DND-41 (cell line): ENCODE data around the gene KRTAP10-5.

ENCODE experiments used
- ATAC-seq: fragments of 200-7000 bp; cut with Tn5 transposase; 3 replicates; pipeline ENCODE4 v1.9.1; 2021; ENCODE audit warnings: low read depth; ENCODE audit not compliant: insufficient read depth
- DNase-seq: peaks from one replicate; pipeline ENCODE4 v3.0.0-alpha.2; 2020
- H2AFZ ChIP-seq: 2 replicates; pipeline ENCODE4 v1.6.0; 2012; ENCODE audit warnings: low read depth, low read length
- H3K27ac ChIP-seq: 2 replicates; pipeline ENCODE4 v1.5.1; 2012; ENCODE audit warnings: low read length, inconsistent platforms
- H3K27me3 ChIP-seq: fragments of 200-600 bp; sonication (generic); 2 replicates; pipeline ENCODE4 v1.6.0; 2012; ENCODE audit warnings: low read length, mild to moderate bottlenecking, inconsistent platforms; ENCODE audit not compliant: insufficient read depth, poor library complexity
- H3K36me3 ChIP-seq: 2 replicates; pipeline ENCODE4 v1.5.1; 2012; ENCODE audit warnings: low read length, inconsistent platforms; ENCODE audit not compliant: insufficient read depth
- H3K4me1 ChIP-seq: 2 replicates; pipeline ENCODE4 v1.5.1; 2012; ENCODE audit warnings: mild to moderate bottlenecking, low read length; ENCODE audit not compliant: insufficient read depth
- H3K4me2 ChIP-seq: 2 replicates; pipeline ENCODE4 v1.6.0; 2012; ENCODE audit warnings: mild to moderate bottlenecking, moderate library complexity, low read length, inconsistent platforms; ENCODE audit not compliant: insufficient read depth
- H3K4me3 ChIP-seq, 2 experiments: fragments of 200-600 bp in 1 of 2; shearing (Covaris generic) in 1 of 2; 2 replicates each; pipeline ENCODE4 v1.5.1; 2012 to 2016; ENCODE audit warnings: inconsistent platforms in 2 of 2, low read length in 2 of 2, mild to moderate bottlenecking in 2 of 2, low read depth in 1 of 2, moderate library complexity in 1 of 2
- H3K79me2 ChIP-seq: 2 replicates; pipeline ENCODE4 v1.6.0; 2012; ENCODE audit warnings: low read length, inconsistent platforms; ENCODE audit not compliant: insufficient read depth
- H3K9ac ChIP-seq: 2 replicates; pipeline ENCODE4 v1.6.0; 2012; ENCODE audit warnings: low read depth, mild to moderate bottlenecking, inconsistent platforms, low read length, moderate library complexity
- H3K9me3 ChIP-seq: 2 replicates; pipeline ENCODE4 v1.5.1; 2012; ENCODE audit warnings: low read length, moderate library complexity, mild to moderate bottlenecking, inconsistent platforms; ENCODE audit not compliant: insufficient read depth, severe bottlenecking
- H4K20me1 ChIP-seq: 2 replicates; pipeline ENCODE4 v1.6.0; 2012; ENCODE audit warnings: low read length; ENCODE audit not compliant: insufficient read depth
- CTCF ChIP-seq: IDR thresholded peaks from 2 replicates; pipeline ENCODE4 v1.5.1; 2012; ENCODE audit warnings: borderline replicate concordance, low read length, moderate library complexity, mild to moderate bottlenecking; ENCODE audit not compliant: poor library complexity, severe bottlenecking; ENCODE audit errors: extremely low read depth
- EZH2 ChIP-seq: IDR thresholded peaks from 3 replicates; pipeline ENCODE4 v1.6.1; 2012; ENCODE audit warnings: borderline replicate concordance, low read depth, mild to moderate bottlenecking, moderate library complexity, low read length, inconsistent platforms; ENCODE audit not compliant: severe bottlenecking

KRTAP10-5 gene

GRCh38 chr21:44626673-44627143 lies 46.3 kb upstream of the KRTAP10-5 start, which contains the start of gene KRTAP10-9:
Gene KRTAP10-9, plus strand, starts transcription at chr21:44627093. Its CDS starts 79 bp downstream, at chr21:44627172.
- Histone ChIP-seq H2AFZ (no peak within 1 kb of the TSS), H3K27ac (no peak within 1 kb of the TSS), H3K4me1 (no peaks in the 10 kb centered on the region), H3K9ac (no peak within 1 kb of the TSS), H3K4me3 (no peak within 1 kb of the TSS), H4K20me1 (no peaks in the 10 kb centered on the region), H3K9me3 (peaks cover 15% of the 10 kb centered on the region), H3K79me2 (no peaks in the 10 kb centered on the region), H3K27me3 (no peaks in the 10 kb centered on the region), H3K4me2 (no peak within 1 kb of the TSS), H3K36me3 (no peaks in the 10 kb centered on the region)
- DNase-seq (no peak), ATAC-seq (no peak)
- no peak for TF ChIP-seq EZH2
- no peak for TF ChIP-seq CTCF

GRCh38 chr21:44626262-44626661 lies 45.9 kb upstream of the KRTAP10-5 start:
- no peaks in the 10 kb centered on the region for H4K20me1 ChIP-seq
- DNase-seq (peak; percentile 10), ATAC-seq (peak; percentile 39; the same call in 1 of the 3 replicates)
- H3K9me3 ChIP-seq, result peaks cover 15% of the 10 kb centered on the region
- no peak overlapping the region for H3K9ac ChIP-seq
- no peaks in the 10 kb centered on the region for H3K36me3 ChIP-seq
- H3K4me1 ChIP-seq, result no peaks in the 10 kb centered on the region
- H2AFZ ChIP-seq, result no peak overlapping the region
- TF ChIP-seq CTCF, result no peak
- no peak for TF ChIP-seq EZH2
- H3K27me3 ChIP-seq, result no peaks in the 10 kb centered on the region
- H3K4me3 ChIP-seq, result no peak overlapping the region
- H3K79me2 ChIP-seq, result no peaks in the 10 kb centered on the region
- no peak overlapping the region for H3K27ac ChIP-seq
- no peak overlapping the region for H3K4me2 ChIP-seq

GRCh38 chr21:44625756-44626155 lies 45.4 kb upstream of the KRTAP10-5 start:
- Histone ChIP-seq H3K27ac (no peak overlapping the region), H3K36me3 (no peaks in the 10 kb centered on the region), H4K20me1 (no peaks in the 10 kb centered on the region), H3K79me2 (no peaks in the 10 kb centered on the region), H3K9me3 (peaks cover 10% of the 10 kb centered on the region), H3K4me1 (no peaks in the 10 kb centered on the region), H3K9ac (no peak overlapping the region), H3K4me3 (no peak overlapping the region), H3K4me2 (no peak overlapping the region), H2AFZ (no peak overlapping the region), H3K27me3 (no peaks in the 10 kb centered on the region)
- TF ChIP-seq EZH2, result no peak
- TF ChIP-seq CTCF, result no peak
- DNase-seq, result no peak
- no peak for ATAC-seq
